NCI-H446 treated with DMSO at 0.1 percent for 48 hours (cell line): ENCODE measurements around the gene RASGRF1.
"Not testable (repeated sequence)": the region's sequence is repeated elsewhere in the genome, so short reads cannot be mapped to it uniquely, and the experiment has no call there.

Experiments used
- DNase-seq: peaks from one replicate; lab custom pipeline; 2025; lab: John Stamatoyannopoulos, UW

Gene RASGRF1, protein sequence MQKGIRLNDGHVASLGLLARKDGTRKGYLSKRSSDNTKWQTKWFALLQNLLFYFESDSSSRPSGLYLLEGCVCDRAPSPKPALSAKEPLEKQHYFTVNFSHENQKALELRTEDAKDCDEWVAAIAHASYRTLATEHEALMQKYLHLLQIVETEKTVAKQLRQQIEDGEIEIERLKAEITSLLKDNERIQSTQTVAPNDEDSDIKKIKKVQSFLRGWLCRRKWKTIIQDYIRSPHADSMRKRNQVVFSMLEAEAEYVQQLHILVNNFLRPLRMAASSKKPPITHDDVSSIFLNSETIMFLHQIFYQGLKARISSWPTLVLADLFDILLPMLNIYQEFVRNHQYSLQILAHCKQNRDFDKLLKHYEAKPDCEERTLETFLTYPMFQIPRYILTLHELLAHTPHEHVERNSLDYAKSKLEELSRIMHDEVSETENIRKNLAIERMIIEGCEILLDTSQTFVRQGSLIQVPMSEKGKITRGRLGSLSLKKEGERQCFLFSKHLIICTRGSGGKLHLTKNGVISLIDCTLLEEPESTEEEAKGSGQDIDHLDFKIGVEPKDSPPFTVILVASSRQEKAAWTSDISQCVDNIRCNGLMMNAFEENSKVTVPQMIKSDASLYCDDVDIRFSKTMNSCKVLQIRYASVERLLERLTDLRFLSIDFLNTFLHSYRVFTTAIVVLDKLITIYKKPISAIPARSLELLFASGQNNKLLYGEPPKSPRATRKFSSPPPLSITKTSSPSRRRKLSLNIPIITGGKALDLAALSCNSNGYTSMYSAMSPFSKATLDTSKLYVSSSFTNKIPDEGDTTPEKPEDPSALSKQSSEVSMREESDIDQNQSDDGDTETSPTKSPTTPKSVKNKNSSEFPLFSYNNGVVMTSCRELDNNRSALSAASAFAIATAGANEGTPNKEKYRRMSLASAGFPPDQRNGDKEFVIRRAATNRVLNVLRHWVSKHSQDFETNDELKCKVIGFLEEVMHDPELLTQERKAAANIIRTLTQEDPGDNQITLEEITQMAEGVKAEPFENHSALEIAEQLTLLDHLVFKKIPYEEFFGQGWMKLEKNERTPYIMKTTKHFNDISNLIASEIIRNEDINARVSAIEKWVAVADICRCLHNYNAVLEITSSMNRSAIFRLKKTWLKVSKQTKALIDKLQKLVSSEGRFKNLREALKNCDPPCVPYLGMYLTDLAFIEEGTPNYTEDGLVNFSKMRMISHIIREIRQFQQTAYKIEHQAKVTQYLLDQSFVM (N-terminal part only)

DNA sequence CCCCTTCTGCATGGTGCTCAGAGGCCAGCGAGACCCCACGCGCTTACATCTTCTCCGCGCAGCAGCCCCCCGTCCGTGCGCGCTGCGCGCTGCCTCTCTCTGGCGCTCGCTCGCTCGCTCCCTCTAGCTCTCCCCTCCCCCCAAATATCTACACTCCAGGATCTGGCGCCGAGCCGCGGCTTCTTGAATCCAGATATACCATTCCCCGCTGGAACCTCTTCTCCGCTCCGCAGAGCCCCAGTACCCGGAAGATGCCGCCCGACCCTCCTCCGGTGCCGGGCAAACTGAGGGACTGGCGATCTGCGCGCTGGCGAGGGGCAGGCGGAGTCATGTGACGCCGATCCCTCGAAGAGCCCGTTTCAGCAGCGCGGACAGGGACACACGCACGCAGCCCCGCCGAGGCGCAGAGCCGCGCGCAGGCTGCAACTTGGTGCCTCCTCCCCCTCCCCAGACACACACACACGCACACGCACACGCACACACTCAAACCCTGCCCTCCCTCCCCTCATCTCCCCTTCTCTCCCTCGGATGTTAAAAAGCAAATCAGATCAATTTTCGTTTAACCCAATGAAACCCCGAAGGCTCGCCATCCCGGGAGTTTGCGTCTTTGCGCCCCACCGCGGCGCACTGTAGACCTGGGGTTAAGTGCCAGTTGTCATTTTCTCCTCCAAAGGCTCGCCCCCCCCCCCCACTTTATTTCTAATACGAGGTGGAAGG, at the start of gene RASGRF1:
RASGRF1 (minus strand) TSS at position 294 of the 717 bp plus-strand sequence; CDS start at position 12, 282 bp downstream.
- DNase-seq: no peak

GRCh38 chr15:79136434-79137046, 46.0 kb upstream of the RASGRF1 start:
- no peak for DNase-seq

DNA sequence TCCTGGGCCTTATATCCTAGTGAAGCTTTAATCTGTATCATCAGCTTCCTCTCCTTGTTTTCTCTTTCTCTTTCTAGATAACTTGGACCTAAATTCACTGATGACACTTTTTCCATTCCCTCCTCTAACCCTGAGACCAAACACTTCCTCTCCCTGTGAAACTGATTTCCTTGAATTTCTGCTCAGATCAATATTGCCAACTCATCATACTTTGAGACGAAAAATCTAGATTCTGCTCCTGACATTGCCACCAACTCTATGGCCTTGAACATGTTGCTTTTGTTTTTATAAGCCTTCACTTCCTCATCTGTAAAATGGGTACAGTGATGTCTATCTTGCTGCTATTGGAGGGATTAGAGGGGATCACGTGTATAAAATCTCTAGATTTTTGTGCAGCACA, 42.7 kb upstream of the RASGRF1 start:
- no peak for DNase-seq

DNA sequence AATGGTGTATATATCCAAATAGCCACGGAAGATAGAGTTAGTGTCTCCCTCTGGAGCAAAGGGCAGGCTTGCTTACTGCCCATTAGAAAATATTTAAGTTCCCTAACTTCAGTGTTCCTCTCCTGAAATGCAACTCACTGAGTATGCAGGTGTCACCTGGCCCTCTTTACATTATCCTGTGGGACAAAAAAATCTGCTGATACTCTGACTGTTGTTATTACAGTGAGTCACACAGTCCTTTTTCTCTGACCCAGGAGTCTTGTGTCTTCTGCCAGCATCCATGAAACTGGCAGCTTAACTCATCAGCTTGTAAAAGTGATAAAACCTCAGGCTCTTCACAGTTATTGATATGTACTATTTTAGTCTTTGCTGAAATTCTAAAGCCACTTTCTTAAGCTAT, 42.2 kb upstream of the RASGRF1 start:
- no peak for DNase-seq

GRCh38 chr15:79132361-79132760, 41.8 kb upstream of the RASGRF1 start:
- no peak for DNase-seq

DNA sequence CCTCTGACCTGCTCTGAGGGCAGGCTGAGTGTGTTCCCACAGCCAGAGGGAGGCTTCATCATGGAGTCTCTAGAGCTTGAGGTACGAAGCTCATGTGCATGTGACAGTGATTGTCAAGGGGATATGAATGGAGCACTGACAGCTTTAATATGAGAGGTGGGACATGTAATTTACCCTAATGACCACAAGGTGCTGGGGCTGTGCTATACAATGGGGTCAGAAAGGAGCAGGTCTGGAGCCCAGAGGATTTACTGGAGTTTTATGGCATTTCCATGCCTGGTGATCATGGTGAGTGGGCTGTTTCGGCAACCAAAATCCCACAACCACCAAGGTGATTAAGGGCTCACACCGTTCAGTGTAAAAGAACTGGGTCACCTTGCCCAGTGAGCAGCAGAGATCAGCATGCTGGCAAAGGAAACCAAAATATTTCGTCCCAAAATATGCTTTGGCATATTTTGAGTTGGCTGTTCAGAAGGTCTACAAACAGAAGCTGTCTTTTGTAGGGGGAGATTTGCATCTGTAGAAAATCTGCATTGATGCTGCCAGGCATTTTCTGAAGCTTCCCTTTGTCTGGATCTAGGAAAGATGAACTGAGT, 40.1 kb upstream of the RASGRF1 start:
- no peak for DNase-seq

GRCh38 chr15:79129235-79129634, 38.7 kb upstream of the RASGRF1 start:
- no peak for DNase-seq

GRCh38 chr15:79128556-79128955, 38.0 kb upstream of the RASGRF1 start:
- no peak for DNase-seq

DNA sequence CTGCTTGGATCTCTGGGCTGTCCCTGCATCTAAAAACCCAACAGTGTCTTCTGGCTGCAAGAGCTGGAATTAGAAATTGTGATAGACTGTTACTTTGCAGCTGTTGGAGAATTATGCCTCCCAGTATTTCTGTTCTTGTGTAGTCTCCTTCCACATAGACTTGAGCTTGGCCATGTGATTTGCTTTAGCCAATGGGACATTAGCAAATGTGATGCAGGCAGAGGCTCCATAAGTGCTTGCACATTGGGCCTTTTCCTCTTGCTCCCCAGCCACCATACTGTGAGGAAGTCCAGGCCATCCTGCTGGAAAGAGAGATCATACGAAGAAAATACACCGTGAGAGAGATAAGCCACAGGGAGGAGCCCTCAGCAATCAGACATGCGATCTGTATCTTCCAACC, 33.8 kb upstream of the RASGRF1 start:
- no peak for DNase-seq

GRCh38 chr15:79122991-79123390, 32.4 kb upstream of the RASGRF1 start:
- DNase-seq: no peak

GRCh38 chr15:79122391-79122790, 31.8 kb upstream of the RASGRF1 start:
- no peak for DNase-seq

DNA sequence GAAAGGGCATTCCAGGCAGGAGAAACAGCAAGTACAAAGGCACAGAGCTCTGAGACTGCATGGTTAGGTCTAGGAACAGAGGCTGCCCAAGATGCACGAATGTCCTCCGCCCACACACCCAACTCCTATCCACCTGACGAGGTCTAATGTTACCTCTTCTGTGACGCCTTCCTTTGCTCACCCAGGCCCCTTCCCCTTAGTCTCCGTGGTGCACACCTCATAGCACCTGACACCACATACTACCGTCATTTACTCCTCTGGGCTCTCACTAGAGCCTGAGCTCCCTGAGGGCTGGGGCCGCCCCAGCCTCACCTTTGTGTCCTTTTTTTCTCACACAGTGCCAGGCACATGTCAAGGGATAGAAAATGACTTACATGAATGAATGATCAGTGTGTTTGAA, 31.0 kb upstream of the RASGRF1 start:
- DNase-seq: no peak

DNA sequence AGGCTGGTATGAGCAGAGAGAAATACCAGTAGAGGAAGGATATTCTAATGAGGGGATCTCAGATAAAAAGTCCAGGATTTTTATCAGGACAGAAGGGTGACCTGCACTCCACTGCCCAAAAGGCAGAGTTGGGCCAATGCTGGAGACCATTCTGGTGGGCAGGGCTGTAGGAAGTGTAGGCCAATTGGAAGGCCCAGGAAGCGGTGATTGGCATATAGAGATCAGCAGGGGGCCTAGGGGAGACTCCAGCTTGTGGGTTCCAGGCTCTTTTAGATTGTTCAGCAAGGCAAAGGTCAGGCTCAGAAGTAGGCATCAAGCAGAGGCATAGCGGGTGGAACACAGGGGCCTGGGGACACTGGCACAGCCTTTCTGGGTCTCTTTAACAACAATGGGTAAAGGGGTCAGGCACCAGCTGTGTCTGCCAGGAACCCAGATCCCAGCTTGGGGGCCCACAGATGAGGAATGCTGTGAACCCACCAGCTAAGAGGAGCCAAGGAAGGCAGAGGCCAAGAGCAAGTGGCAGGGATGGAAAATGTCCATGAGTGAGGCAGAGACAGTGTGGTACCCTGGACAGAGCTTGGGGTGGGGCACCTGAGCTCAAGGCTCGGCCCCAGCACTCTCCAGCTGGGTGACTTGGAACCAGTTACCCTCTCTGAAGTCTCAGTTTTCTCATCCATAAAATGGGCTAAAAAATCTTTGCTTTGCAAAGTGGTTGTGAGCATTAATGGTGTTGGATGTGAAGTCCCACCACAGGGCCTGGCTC, 27.0 kb upstream of the RASGRF1 start:
- no peak for DNase-seq

GRCh38 chr15:79116771-79117170, 26.2 kb upstream of the RASGRF1 start:
- DNase-seq: no peak

GRCh38 chr15:79115986-79116665, 25.5 kb upstream of the RASGRF1 start:
- no peak for DNase-seq

DNA sequence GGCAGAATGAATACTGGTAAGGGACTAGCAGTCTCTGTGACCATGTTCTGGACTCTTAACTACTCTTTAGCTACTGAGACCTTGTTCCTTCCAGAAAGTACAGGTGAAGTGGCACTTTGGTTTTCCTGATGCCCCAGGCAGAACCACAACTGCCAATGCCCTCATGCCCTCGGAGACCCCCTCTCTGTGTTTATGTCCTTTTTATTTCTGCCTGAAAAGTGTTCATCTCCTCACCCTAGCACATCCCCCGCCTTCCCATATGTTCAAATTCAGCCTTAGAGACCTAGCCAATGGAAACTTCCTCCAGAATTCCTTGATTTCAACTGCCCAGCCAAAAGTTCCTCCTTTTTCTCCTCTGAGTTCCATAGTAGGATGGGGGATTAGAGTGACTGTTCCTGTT, 23.3 kb upstream of the RASGRF1 start:
- no peak for DNase-seq

- DNase-seq: not testable (repeated sequence)
Measured at GRCh38 chr15:79111404-79111803, 20.8 kb upstream of the RASGRF1 start.

DNA sequence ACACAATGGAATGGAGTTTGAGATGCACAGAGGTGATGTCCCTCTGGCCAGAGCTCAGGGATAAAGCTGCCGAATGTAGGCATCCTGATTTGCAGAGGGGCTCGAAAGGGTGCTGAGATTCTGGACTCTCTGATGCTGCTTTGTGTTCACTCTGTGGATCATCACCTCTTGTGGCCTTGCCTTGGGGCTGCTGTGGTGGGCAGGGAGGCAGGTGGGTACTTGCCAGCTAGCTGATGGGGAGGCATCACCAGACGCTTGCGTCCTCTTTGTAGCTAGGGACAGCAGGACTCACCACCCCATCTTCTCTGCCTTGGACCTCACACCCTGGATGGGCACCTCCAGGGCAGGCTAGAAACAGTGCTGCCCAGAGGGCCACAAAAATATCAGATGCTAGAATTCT, 14.6 kb upstream of the RASGRF1 start:
- no peak for DNase-seq

DNA sequence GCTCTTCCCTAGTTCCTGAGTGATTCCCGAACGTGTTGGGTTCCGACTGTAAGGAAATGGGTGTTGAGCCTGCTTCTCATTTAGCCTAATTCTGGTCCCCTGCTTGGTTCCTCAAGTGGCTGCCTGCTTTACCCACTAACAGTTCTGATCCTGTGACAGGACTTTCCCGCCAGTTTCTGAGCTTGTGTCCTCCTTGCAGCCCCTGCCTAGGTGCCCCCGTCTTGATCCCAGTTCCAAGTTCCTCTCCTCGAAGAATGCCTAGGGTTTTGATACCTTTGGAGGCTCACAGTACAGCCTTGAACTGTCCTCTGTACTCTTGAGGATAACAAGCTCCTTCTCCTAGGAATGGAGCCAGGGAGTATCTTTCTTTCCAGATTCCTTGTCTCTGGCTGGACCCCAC, 12.0 kb upstream of the RASGRF1 start:
- DNase-seq: no peak
